Mammary epithelial cell (primary cell): ENCODE data around the gene SLAMF1.

Experiments
- CTCF ChIP-seq, 2 donors: IDR thresholded peaks in 1 of 2; conservative IDR thresholded peaks in 1 of 2; 2 replicates each; pipeline ENCODE4 v1.5.1; 2011 to 2012; ENCODE audit warnings: inconsistent platforms in 2 of 2, low read length in 2 of 2, mild to moderate bottlenecking in 2 of 2, control low read depth in 1 of 2, low read depth in 1 of 2; ENCODE audit not compliant: insufficient read depth in 1 of 2; ENCODE audit errors: extremely low read depth in 1 of 2
- EZH2 ChIP-seq: IDR thresholded peaks from 2 replicates; pipeline ENCODE4 v1.6.1; 2012; ENCODE audit warnings: low read length, inconsistent platforms, borderline replicate concordance

DNA sequence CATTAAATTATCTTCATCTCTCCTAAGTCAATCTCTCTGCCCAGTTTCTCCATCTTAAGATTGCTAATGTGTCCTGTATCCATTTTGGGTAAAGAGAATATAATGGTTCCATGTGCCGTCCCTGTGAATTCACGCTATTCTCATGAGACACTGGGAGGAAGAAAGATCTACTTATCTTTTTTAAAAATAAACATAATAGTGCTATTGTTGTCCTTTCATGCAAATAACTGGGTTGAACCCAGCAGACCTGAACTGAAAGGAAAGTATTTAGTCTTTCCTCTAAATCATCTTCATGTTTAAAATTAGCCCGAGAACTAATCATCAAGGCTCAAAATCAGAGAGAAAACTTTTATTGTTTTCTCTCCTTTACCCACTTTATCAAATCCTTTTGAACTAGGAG lies 22.4 kb downstream of the SLAMF1 start:
- TF ChIP-seq CTCF (conservative IDR thresholded peaks at IDR 0.05 in 1 of 2, IDR thresholded peaks at IDR 0.05 in 1 of 2; ENCODE audit: extremely low read depth in 1 of 2, insufficient read depth in 1 of 2, low read depth in 1 of 2, low read length in 2 of 2) (no peak), EZH2 (no peak)
